PC-9 (cell line): ENCODE data around the gene ATP2B3. TPM values are rescaled to one million over a fixed set of nuclear protein-coding genes. Genes with fewer than 3 reads are reported as not detected.

Experiments
- BruUV-seq: library from RNA; stranded (reverse); fragments of 400-500 nt; replicated peaks from 2 replicates; lab custom pipeline; 2021; lab: Mats Ljungman, UMichigan
- CTCF ChIA-PET: fragments of 300-600 bp; sonication (Branson Sonifier 250); formaldehyde crosslinking; loops from one replicate; lab custom pipeline; 2022; ENCODE audit warnings: antibody characterized with exemption; lab: Charles Lee
- POLR2A ChIA-PET: fragments of 300-600 bp; sonication (Branson Sonifier 250); formaldehyde crosslinking; loops from one replicate; lab custom pipeline; 2022; ENCODE audit warnings: antibody characterized with exemption; ENCODE audit not compliant: unreplicated experiment; lab: Charles Lee
- DNase-seq, 2 experiments: peaks; one replicate each; pipeline versions ENCODE4 v3.0.0 to v3.0.0-alpha.2; 2015 to 2022; ENCODE audit warnings: mixed read lengths in 1 of 2
- H2AFZ ChIP-seq: fragments of 200-600 bp; sonication (generic); 2 replicates; pipeline ENCODE4 v1.8.1; 2017; ENCODE audit warnings: antibody characterized with exemption
- H3F3A ChIP-seq: fragments of 200-600 bp; sonication (generic); 2 replicates; pipeline ENCODE4 v1.8.1; 2017; ENCODE audit warnings: antibody characterized with exemption, mild to moderate bottlenecking, low read depth; ENCODE audit not compliant: insufficient read depth
- H3K27ac ChIP-seq: fragments of 200-600 bp; sonication (generic); 2 replicates; pipeline ENCODE4 v1.6.1; 2016; ENCODE audit warnings: mixed run types
- H3K27me3 ChIP-seq: fragments of 200-600 bp; sonication (generic); 2 replicates; pipeline ENCODE4 v1.6.1; 2016; ENCODE audit warnings: low read depth, mixed run types; ENCODE audit not compliant: insufficient read depth
- H3K36me3 ChIP-seq: fragments of 200-600 bp; sonication (generic); 2 replicates; pipeline ENCODE4 v1.6.1; 2016; ENCODE audit warnings: low read depth, mixed run types
- H3K4me1 ChIP-seq: fragments of 200-600 bp; sonication (generic); replicated peaks from 2 replicates; pipeline ENCODE4 v1.6.1; 2016; ENCODE audit warnings: mixed run types; ENCODE audit not compliant: insufficient read depth
- H3K4me2 ChIP-seq: fragments of 200-600 bp; sonication (generic); 2 replicates; pipeline ENCODE4 v1.6.1; 2017; ENCODE audit warnings: mixed run types
- H3K4me3 ChIP-seq: fragments of 200-600 bp; sonication (generic); 2 replicates; pipeline ENCODE4 v1.6.1; 2016; ENCODE audit warnings: mixed run types
- H3K79me2 ChIP-seq: fragments of 200-600 bp; sonication (generic); 2 replicates; pipeline ENCODE4 v1.6.1; 2017; ENCODE audit warnings: low read depth, mixed run types
- H3K9me2 ChIP-seq: fragments of 200-600 bp; sonication (generic); 2 replicates; pipeline ENCODE4 v1.8.1; 2017; ENCODE audit warnings: mild to moderate bottlenecking; ENCODE audit not compliant: insufficient read depth
- H3K9me3 ChIP-seq: fragments of 200-600 bp; sonication (generic); 2 replicates; pipeline ENCODE4 v1.8.1; 2016; ENCODE audit warnings: low read depth; ENCODE audit not compliant: insufficient read depth
- H4K20me1 ChIP-seq: fragments of 200-600 bp; sonication (generic); 2 replicates; pipeline ENCODE4 v1.8.1; 2017; ENCODE audit not compliant: insufficient read depth
- CTCF ChIP-seq: fragments of 200-600 bp; sonication (generic); conservative IDR thresholded peaks from 2 replicates; pipeline ENCODE4 v1.6.1; 2017; ENCODE audit warnings: mixed run types, antibody characterized with exemption, mild to moderate bottlenecking, moderate library complexity
- EZH2 ChIP-seq: fragments of 200-600 bp; sonication (generic); IDR thresholded peaks from 2 replicates; pipeline ENCODE4 v1.8.0; 2017; ENCODE audit warnings: antibody characterized with exemption, low read depth
- intact Hi-C: fragments of 100-400 bp; cut with micrococcal nuclease; formaldehyde crosslinking; loops from one replicate; pipeline ENCODE4 v1.10.0; 2022; ENCODE audit not compliant: unreplicated experiment
- total RNA-seq: library from RNA; stranded (reverse); gene quantifications from 2 replicates; pipeline ENCODE4 v1.2.3, GENCODE V29; 2021

ATP2B3 gene
- total RNA-seq, 1 experiment from 2014 or later, result not detected

GRCh38 chrX:153549231-153549630, 31.8 kb downstream of the ATP2B3 start:
- Histone ChIP-seq H3F3A (no peaks in the 10 kb centered on the region), H4K20me1 (no peaks in the 10 kb centered on the region), H3K4me2 (no peak overlapping the region), H3K27ac (no peak overlapping the region), H3K4me1 (no peaks in the 10 kb centered on the region), H2AFZ (no peak overlapping the region), H3K9me3 (no peaks in the 10 kb centered on the region), H3K9me2 (no peaks in the 10 kb centered on the region), H3K36me3 (no peaks in the 10 kb centered on the region), H3K27me3 (peaks cover 30% of the 10 kb centered on the region), H3K79me2 (no peaks in the 10 kb centered on the region), H3K4me3 (no peak overlapping the region)
- TF ChIP-seq CTCF (no peak), EZH2 (no peak)
- ChIA-PET POLR2A (no interaction called here), CTCF (interaction anchor here (0.6 kb wide), 1 partner anchor 78 kb away, joined by 4 read pairs; no protein-coding TSS in a partner anchor)
- BruUV-seq, result no TSS peak
- DNase-seq, result no peak
- intact Hi-C loops, result no loop called here

- ChIA-PET POLR2A (no interaction called here), CTCF (interaction anchor here (0.6 kb wide), 1 partner anchor 79 kb away, joined by 4 read pairs; no protein-coding TSS in a partner anchor)
- no TSS peak for BruUV-seq
- no peak overlapping the region for H3K27ac ChIP-seq
- H3K4me2 ChIP-seq, result no peak overlapping the region
- TF ChIP-seq EZH2 (no peak), CTCF (no peak; the same call in 1 of the 2 replicates)
- H4K20me1 ChIP-seq, result no peaks in the 10 kb centered on the region
- intact Hi-C loops, result no loop called here
- H3K4me3 ChIP-seq, result no peak overlapping the region
- H3K9me3 ChIP-seq, result no peaks in the 10 kb centered on the region
- H3F3A ChIP-seq, result no peaks in the 10 kb centered on the region
- no peaks in the 10 kb centered on the region for H3K36me3 ChIP-seq
- no peaks in the 10 kb centered on the region for H3K9me2 ChIP-seq
- H3K4me1 ChIP-seq, result no peaks in the 10 kb centered on the region
- no peak for DNase-seq
- H3K79me2 ChIP-seq, result no peaks in the 10 kb centered on the region
- peaks cover 33% of the 10 kb centered on the region for H3K27me3 ChIP-seq
- H2AFZ ChIP-seq, result no peak overlapping the region
Observed at GRCh38 chrX:153549807-153550206, 32.4 kb downstream of the ATP2B3 start.

- no peaks in the 10 kb centered on the region for H3K79me2 ChIP-seq
- no peak overlapping the region for H3K4me3 ChIP-seq
- H3K27ac ChIP-seq, result no peak overlapping the region
- BruUV-seq, result no TSS peak
- H3K9me3 ChIP-seq, result no peaks in the 10 kb centered on the region
- H3K36me3 ChIP-seq, result no peaks in the 10 kb centered on the region
- H2AFZ ChIP-seq, result no peak overlapping the region
- TF ChIP-seq CTCF, result no peak
- TF ChIP-seq EZH2, result no peak
- DNase-seq, result no peak
- ChIA-PET CTCF (no interaction called here), POLR2A (no interaction called here)
- H3K27me3 ChIP-seq, result peaks cover 44% of the 10 kb centered on the region
- H3K4me2 ChIP-seq, result no peak overlapping the region
- intact Hi-C loops, result no loop called here
- no peaks in the 10 kb centered on the region for H4K20me1 ChIP-seq
- H3K4me1 ChIP-seq, result no peaks in the 10 kb centered on the region
- H3F3A ChIP-seq, result no peaks in the 10 kb centered on the region
- no peaks in the 10 kb centered on the region for H3K9me2 ChIP-seq
Observed at GRCh38 chrX:153551135-153551534, 33.7 kb downstream of the ATP2B3 start.
